Hepatocyte (in vitro differentiated cells): ENCODE data around the gene RGS5. TPM values are rescaled to one million over a fixed set of nuclear protein-coding genes. Genes with fewer than 3 reads are reported as not detected.

ENCODE experiments used
- DNase-seq: peaks from one replicate; pipeline ENCODE4 v3.0.0-alpha.2; 2016; ENCODE audit warnings: low spot score
- H2AFZ ChIP-seq: fragments of 200-600 bp; sonication (generic); 2 replicates; pipeline ENCODE4 v1.6.0; 2016; ENCODE audit warnings: antibody characterized with exemption, mild to moderate bottlenecking
- H3K27ac ChIP-seq: fragments of 200-600 bp; sonication (generic); 2 replicates; pipeline ENCODE4 v1.5.1; 2016; ENCODE audit warnings: mild to moderate bottlenecking
- H3K27me3 ChIP-seq: fragments of 200-600 bp; sonication (generic); 2 replicates; pipeline ENCODE4 v1.6.1; 2016
- H3K36me3 ChIP-seq: fragments of 200-600 bp; sonication (generic); replicated peaks from 2 replicates; pipeline ENCODE4 v1.5.1; 2016; ENCODE audit warnings: low read depth; ENCODE audit not compliant: insufficient read depth
- H3K4me1 ChIP-seq: fragments of 200-600 bp; sonication (generic); 2 replicates; pipeline ENCODE4 v1.5.1; 2016; ENCODE audit warnings: mild to moderate bottlenecking, moderate library complexity; ENCODE audit not compliant: insufficient read depth
- H3K4me2 ChIP-seq: fragments of 200-600 bp; sonication (generic); 2 replicates; pipeline ENCODE4 v1.6.0; 2016
- H3K4me3 ChIP-seq: fragments of 200-600 bp; sonication (generic); 2 replicates; pipeline ENCODE4 v1.5.1; 2016; ENCODE audit warnings: mild to moderate bottlenecking
- H3K79me2 ChIP-seq: fragments of 200-600 bp; sonication (generic); 2 replicates; pipeline ENCODE4 v1.6.0; 2017; ENCODE audit warnings: mild to moderate bottlenecking
- H3K9me2 ChIP-seq: fragments of 200-600 bp; sonication (generic); replicated peaks from 2 replicates; pipeline ENCODE4 v1.6.0; 2017; ENCODE audit warnings: mild to moderate bottlenecking; ENCODE audit not compliant: insufficient read depth
- H3K9me3 ChIP-seq: fragments of 200-600 bp; sonication (generic); 2 replicates; pipeline ENCODE4 v1.5.1; 2016; ENCODE audit warnings: low read depth, mild to moderate bottlenecking
- H4K20me1 ChIP-seq: fragments of 200-600 bp; sonication (generic); 2 replicates; pipeline ENCODE4 v1.6.0; 2016; ENCODE audit warnings: mild to moderate bottlenecking; ENCODE audit not compliant: insufficient read depth, poor library complexity, severe bottlenecking
- EZH2 ChIP-seq: fragments of 200-600 bp; sonication (generic); IDR thresholded peaks from 2 replicates; pipeline ENCODE4 v1.6.1; 2016; ENCODE audit warnings: antibody characterized with exemption, mild to moderate bottlenecking, borderline replicate concordance
- EZH2phosphoT487 ChIP-seq: fragments of 200-600 bp; sonication (generic); IDR thresholded peaks from one replicate; pipeline ENCODE4 v1.6.1; 2018; ENCODE audit warnings: antibody characterized with exemption, mild to moderate bottlenecking, low read depth, moderate library complexity; ENCODE audit not compliant: unreplicated experiment, severe bottlenecking
- WGBS: methylation state at CpG from one replicate; pipeline ENCODE4 v1.1.6; 2016; ENCODE audit warnings: low lambda C conversion rate; ENCODE audit errors: missing lambda C conversion rate; 5-methylcytosine and 5-hydroxymethylcytosine counted together
- polyA plus RNA-seq: library from polyadenylated mRNA; unstranded; fragments of >200 nt; fragmentation: Nextera tagmentation; extraction: Ambion mirVana; gene quantifications from 2 replicates; pipeline ENCODE4 v1.2.1, GENCODE V29; 2016
- total RNA-seq: library from RNA; depleted of rRNA; stranded (reverse); fragments of >200 nt; gene quantifications from 2 replicates; pipeline ENCODE4 v1.2.3, GENCODE V29; 2014
- TF ChIP-seq, protein P1 (sequence below): fragments of 200-600 bp; sonication (generic); IDR thresholded peaks from 2 replicates; pipeline ENCODE4 v1.5.1; 2016; ENCODE audit warnings: antibody characterized with exemption, mild to moderate bottlenecking; ENCODE audit not compliant: poor library complexity

Gene RGS5
- total and polyA plus RNA-seq, 2 experiments from 2014 or later, result 4.4 to 5.0 TPM

DNA sequence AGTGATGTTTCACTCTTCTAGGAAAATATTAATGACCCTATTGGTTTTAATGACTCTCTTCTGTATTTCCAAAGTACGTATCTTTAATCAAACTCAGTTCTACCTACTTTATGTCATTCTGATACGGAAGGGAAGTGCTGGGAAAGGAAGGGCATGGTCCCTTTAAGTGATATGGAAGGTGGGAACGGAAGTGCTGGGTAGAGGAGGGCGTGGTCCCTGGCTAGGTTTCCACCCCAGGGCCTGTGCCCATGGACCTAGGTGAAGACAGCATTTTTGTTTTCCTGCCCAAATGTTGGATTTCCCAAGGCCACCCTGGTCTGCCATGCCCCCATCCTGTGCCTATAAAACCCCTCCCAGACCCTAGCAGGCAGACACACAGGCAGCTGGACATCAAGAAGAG, 109.5 kb downstream of the RGS5 start:
- no peak overlapping the region for H2AFZ ChIP-seq
- no peak for DNase-seq
- no peak overlapping the region for H3K27ac ChIP-seq
- H3K79me2 ChIP-seq, result no peaks in the 10 kb centered on the region
- TF ChIP-seq EZH2phosphoT487, result no peak
- TF ChIP-seq, protein P1, sequence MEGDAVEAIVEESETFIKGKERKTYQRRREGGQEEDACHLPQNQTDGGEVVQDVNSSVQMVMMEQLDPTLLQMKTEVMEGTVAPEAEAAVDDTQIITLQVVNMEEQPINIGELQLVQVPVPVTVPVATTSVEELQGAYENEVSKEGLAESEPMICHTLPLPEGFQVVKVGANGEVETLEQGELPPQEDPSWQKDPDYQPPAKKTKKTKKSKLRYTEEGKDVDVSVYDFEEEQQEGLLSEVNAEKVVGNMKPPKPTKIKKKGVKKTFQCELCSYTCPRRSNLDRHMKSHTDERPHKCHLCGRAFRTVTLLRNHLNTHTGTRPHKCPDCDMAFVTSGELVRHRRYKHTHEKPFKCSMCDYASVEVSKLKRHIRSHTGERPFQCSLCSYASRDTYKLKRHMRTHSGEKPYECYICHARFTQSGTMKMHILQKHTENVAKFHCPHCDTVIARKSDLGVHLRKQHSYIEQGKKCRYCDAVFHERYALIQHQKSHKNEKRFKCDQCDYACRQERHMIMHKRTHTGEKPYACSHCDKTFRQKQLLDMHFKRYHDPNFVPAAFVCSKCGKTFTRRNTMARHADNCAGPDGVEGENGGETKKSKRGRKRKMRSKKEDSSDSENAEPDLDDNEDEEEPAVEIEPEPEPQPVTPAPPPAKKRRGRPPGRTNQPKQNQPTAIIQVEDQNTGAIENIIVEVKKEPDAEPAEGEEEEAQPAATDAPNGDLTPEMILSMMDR, result no peak
- no peak for TF ChIP-seq EZH2
- H3K4me1 ChIP-seq, result no peaks in the 10 kb centered on the region
- WGBS, result 88% methylated on average over 4 of the region's 4 CpGs
- H3K9me3 ChIP-seq, result no peaks in the 10 kb centered on the region
- H3K36me3 ChIP-seq, result no peaks in the 10 kb centered on the region
- no peak overlapping the region for H3K4me2 ChIP-seq
- no peaks in the 10 kb centered on the region for H3K27me3 ChIP-seq
- no peaks in the 10 kb centered on the region for H3K9me2 ChIP-seq
- H4K20me1 ChIP-seq, result no peaks in the 10 kb centered on the region
- H3K4me3 ChIP-seq, result no peak overlapping the region

Other genes with a start within 250 kb of the RGS5 start
- gene RGS4, start 133.6 kb downstream of the RGS5 start, total RNA-seq, result 13.1 and 16.8 TPM in 2 replicates
- gene RGS4, start 133.6 kb downstream of the RGS5 start, polyA plus RNA-seq, result 5.6 and 6.8 TPM in 2 replicates
- 4.4 and 7.0 TPM in 2 replicates for gene NUF2, start 119.0 kb upstream of the RGS5 start, total RNA-seq
- gene NUF2, start 119.0 kb upstream of the RGS5 start, polyA plus RNA-seq, result 2.6 and 7.8 TPM in 2 replicates